VCaP (cell line): ENCODE results near the gene FGFR2.

ENCODE experiments used
- H3K27ac ChIP-seq: fragments of 450-650 bp; 2 replicates; pipeline ENCODE4 v1.5.1; 2017
- TF ChIP-seq, protein P1 (sequence below): fragments of 450-650 bp; conservative IDR thresholded peaks from 2 replicates; pipeline ENCODE4 v1.5.1; 2017; ENCODE audit warnings: mild to moderate bottlenecking, moderate library complexity

FGFR2 gene

DNA sequence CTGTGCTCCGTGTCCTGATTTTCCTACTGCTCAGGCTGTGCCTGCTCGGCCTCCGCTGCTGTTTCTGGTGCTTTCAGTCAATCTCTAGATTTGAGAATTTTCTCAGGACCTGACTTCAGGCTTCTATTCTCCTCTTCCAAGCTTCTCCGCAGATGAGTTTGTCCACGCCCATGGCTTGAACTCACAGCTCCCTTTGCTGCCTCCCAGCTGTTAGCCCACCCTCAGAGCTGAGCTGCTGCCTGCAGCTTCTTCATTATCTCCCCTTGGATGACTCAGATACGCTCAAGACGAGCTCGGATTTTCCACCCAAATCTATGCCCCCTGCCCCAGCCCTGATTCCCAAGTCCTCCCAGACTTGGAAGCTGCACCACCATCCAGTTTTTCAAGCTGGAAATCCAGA lies 104.7 kb downstream of the FGFR2 start:
- TF ChIP-seq, protein P1, sequence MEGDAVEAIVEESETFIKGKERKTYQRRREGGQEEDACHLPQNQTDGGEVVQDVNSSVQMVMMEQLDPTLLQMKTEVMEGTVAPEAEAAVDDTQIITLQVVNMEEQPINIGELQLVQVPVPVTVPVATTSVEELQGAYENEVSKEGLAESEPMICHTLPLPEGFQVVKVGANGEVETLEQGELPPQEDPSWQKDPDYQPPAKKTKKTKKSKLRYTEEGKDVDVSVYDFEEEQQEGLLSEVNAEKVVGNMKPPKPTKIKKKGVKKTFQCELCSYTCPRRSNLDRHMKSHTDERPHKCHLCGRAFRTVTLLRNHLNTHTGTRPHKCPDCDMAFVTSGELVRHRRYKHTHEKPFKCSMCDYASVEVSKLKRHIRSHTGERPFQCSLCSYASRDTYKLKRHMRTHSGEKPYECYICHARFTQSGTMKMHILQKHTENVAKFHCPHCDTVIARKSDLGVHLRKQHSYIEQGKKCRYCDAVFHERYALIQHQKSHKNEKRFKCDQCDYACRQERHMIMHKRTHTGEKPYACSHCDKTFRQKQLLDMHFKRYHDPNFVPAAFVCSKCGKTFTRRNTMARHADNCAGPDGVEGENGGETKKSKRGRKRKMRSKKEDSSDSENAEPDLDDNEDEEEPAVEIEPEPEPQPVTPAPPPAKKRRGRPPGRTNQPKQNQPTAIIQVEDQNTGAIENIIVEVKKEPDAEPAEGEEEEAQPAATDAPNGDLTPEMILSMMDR, result no peak

DNA sequence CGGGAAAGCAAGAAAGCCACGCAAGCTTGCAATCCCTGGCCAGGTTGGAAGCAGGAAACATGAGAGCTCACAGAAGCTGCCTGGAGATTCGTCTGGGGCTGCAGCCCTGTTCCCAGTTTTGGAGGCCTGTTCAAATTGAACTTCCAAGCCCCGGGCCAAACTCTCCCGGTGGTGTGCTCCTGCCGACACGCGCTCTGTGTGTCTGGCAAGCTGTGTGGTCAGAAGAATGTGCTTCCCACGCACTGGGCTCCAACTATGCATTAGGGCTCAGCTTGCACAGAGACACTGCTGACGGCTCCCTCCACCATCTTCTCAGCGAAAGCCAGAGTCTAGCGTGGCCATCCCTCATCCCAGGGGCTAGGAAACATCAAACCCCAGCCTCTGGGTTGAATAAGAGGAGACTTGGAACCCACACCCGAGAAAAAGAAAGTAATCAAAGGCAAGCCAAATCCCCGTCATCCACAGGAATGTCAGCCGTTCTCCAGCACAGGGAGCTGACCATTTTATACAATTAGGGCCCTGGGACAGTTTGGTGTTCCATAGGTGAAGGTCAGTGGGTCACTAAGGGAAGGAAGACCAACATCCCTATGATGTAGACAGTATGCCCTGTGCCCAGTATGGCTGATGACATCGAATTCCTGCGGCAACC lies 107.2 kb downstream of the FGFR2 start:
- no peak overlapping the region for H3K27ac ChIP-seq
- TF ChIP-seq, protein P1, result no peak

More for the DNA sequence above, 104.7 kb downstream of the FGFR2 start:
- H3K27ac ChIP-seq, result no peak overlapping the region

DNA sequence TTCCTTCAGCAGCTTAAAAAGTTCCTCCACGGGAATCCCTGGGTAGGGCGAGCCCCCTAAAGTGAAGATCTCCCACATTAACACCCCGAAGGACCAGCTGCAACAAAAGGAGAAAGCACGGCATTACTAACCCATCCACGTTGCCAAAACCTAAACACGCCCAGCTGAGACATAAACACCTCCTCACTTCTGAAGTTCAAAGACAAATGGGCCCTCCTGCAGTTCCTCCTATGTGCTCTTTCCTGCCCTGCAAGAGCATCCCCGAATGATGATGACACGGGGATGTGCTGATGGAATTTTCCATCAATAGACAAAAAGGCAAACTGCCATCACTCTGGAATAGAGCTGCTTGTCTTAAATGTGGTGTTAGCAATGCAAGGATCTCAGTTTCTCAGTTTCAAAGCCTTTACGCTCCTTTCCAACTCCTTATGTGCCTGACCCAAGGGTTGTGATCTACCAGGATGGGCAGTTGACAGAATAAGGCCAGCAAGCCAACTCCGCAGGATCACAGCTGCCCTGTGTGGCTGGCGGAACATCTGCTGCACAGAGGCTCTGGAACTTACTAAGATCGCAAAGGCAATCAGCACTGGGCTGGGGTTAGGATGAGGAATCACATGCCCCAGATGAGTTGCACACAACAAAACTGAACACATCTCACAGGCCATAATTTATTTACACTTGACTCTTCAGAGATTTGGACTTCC lies 112.7 kb downstream of the FGFR2 start:
- no peak overlapping the region for H3K27ac ChIP-seq
- TF ChIP-seq, protein P1, result no peak

DNA sequence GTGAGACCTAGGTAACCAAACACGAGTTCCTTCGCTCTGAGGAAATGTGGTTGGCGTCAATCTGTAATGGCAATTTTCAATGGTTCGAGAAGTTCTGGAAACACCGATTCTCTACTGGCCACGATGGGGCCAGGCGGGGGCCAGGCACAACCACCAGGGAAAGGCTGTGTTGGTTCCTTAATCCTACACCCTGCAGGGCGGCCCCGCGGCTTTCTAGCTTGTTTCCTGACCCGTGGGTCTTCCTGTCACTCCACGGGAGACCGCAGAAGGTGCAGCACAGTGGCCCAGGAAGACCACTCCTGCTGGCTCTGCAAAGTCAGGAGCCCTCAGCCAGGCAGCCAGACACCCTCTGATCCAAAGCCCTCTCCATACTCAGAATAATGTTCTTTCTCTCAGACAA lies 113.4 kb downstream of the FGFR2 start:
- no peak overlapping the region for H3K27ac ChIP-seq
- TF ChIP-seq, protein P1, result no peak

DNA sequence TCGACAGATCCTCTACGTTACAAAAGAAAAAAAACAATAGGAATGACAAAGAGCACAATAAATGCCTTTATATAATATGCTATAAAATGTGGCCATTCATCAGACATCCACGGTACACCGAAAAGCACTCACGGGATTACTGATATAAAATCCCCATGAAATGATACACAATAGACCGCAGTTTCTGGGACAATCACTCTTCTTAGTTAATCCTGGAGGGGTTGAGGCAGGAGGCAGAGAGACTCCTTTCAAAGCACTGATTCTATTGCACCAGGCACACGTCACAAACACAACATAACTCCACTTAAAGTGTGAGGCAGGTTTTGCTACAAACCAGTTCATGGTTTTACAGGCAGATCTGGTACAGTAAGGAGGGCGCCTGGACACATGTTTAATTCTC lies 113.8 kb downstream of the FGFR2 start:
- H3K27ac ChIP-seq, result no peak overlapping the region
- TF ChIP-seq, protein P1, result no peak

DNA sequence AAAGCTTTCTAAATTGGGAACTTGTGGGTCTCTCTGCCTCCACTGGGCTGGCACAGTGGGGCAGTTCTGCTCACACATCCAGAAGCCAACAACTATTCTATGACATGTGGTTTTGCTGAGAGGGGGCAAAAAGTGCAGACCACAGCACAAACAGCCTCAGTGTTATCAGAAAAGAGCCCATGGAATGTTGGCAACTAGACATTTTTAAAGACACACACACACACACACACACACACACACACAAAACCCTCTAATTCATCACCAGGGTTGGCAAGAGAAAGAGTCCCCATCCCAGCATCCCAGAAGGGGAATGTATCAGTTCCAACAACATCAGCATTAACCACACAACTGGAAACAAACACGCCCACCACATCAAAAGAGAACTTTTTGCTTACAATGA lies 117.1 kb downstream of the FGFR2 start:
- no peak overlapping the region for H3K27ac ChIP-seq
- TF ChIP-seq, protein P1, result no peak

DNA sequence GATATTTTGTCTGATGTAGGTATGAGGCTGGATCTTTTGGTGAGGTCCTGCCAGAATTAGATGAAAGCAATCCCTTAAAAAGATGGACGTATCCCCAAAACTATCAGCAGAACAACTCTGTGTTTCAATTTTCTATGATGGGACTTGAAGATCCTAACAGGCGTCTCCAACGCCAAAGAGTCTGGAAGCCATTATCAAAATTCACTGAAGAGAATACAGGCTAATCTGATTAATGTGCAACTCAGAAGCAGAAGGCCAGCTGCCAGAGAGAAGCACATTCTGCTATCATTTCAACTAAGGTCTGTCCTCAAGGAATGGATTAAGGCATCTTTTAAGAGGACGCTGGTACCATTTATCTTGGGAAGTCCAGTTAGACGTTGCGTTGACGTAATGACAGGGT lies 119.7 kb downstream of the FGFR2 start:
- H3K27ac ChIP-seq, result no peak overlapping the region
- TF ChIP-seq, protein P1, result no peak
